ENCODE results near the gene CAP2.

Gene CAP2, protein sequence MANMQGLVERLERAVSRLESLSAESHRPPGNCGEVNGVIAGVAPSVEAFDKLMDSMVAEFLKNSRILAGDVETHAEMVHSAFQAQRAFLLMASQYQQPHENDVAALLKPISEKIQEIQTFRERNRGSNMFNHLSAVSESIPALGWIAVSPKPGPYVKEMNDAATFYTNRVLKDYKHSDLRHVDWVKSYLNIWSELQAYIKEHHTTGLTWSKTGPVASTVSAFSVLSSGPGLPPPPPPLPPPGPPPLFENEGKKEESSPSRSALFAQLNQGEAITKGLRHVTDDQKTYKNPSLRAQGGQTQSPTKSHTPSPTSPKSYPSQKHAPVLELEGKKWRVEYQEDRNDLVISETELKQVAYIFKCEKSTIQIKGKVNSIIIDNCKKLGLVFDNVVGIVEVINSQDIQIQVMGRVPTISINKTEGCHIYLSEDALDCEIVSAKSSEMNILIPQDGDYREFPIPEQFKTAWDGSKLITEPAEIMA

DNA sequence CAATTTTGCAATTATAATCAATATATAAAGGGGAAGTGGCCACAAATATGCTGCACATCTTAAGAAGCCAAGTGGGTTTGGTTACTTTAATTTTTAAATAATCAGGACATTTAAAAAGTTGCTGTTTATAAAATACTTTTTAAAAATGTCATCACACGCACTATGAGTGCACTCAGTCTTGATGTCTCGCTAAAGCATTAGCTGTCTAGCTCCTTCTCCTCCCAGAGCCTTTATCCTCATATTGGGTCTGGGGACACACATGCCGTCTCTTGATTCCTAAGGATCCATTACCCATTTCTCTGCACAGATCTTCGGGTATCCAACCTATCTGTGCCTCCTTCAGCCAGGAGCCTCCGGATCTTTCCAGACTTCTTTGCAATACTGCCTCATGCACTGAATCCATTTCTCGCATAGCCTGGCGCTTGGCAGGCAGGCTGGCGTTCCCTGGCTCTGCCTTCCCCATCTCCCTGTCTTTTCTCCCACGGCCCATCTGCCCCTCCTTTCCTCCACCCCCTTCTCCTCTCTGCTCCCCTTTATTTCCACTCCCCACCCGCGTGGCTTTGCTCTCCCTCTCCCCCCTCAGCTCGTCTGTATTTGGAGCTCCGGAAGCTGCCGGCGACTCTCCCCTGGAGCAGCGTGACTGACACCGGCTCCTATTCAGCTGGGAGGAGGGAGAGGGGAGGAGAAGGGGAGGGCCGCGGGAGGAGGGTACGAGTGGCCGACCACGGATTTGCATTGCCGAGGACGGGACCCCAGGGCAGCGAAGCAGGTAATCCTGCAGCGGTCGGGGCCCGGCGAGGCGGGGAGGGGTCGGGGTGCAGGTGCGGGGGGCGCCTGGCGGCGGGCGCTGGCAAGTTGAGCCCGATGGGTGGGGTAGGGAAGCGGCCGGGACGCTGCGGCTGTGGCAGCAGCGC, at the start of gene CAP2:
TSS of gene CAP2 (plus strand) at position 618 of the 914 bp plus-strand sequence. CDS start 27,961 bp downstream, outside the sequence.
- DNase-seq, result no peak

GRCh38 chr6:17347012-17347411, 46.4 kb upstream of the CAP2 start:
- no peak for DNase-seq

DNA sequence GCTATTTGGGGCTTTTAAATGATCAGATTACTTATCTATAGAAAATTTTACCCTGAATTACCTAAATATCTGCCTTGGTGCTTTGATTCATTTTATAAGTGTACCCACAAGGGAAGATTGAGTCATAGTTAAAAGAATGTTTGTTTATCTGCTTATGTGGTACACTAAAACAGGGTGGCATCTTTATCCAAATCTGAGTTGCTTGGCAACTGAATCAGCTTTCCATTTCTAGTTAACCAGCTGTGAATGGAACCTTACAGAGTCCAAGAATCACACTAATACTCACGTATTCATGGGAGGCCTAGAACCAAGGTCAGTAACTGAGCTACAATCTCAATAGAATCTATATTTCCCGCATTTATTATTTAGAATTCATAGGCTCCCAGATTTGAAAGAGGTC, 44.0 kb upstream of the CAP2 start:
- DNase-seq, result no peak

GRCh38 chr6:17352302-17352701, 41.1 kb upstream of the CAP2 start:
- no peak for DNase-seq

GRCh38 chr6:17353440-17354175, 39.8 kb upstream of the CAP2 start:
- no peak for DNase-seq

DNA sequence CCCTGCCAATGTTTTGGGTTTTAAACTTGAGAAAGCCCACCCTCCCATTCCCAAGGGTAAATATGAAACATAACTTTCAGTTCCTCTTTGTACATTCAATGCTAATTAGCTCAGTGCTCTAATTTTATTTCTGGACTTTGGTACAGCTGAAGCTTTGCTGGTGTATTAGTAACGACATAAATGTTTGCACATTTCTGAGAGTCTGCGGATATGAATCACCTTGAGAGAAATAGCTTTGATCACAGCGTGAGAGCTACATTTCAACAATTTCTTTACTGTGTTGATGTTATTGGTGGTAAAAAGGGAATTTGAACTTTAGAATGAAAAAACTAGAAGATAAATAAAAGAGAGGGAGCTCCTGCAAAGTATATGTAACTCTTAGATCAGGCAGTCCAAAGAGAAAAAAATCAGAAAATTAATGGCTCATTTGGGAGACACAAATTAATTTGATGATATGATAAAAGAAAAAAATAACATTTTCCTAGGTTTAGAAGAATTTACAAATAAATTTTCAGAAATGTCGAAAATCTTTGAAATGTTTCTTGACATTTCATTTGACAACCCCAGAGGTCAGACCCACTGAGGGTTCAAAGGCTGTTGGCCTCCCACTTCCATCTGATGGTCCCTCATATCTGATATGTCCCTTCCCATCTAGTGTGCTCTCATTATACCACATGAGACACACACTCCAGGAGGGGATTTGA, 38.5 kb upstream of the CAP2 start:
- DNase-seq, result no peak

DNA sequence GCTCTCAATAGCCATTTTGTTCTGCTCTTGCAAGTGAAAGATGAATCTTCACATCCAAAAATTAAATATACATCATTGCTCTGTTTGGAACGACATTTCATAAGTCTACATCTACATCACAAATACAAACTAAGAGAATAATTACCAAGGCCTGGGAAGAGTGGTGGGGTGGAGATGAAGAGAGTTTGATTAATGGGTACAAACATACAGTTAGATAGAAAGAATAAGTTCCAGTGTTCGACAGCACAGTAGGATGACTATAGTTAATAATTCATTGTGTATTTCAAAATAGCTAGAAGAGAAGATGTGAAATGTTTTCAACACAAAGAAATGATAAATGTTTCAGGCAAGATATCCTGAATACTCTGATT, 38.0 kb upstream of the CAP2 start:
- no peak for DNase-seq

GRCh38 chr6:17358515-17358914, 34.9 kb upstream of the CAP2 start:
- DNase-seq, result no peak

- no peak for DNase-seq
These were observed 32.8 kb upstream of the CAP2 start for GRCh38 chr6:17360564-17360963.

DNA sequence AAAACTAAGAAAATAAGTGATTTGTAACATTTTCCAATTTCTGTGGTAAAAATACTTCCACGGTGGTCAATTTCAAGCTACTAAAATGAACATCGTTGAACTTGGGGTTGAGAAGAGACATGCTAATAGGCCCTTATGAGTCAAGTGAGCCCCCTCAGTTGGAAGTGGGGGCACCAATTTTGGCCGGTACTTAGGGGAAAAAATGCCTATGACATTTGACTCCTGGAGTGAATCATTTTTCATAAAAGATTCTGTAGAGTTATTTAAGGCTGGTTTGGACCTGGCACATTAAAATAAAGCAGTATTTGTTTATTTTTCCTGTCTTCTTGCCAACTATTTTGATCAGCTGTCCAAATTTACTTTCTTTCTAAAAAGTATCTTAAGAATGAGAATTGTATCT, 32.4 kb upstream of the CAP2 start:
- no peak for DNase-seq

- no peak for DNase-seq
These were observed 27.4 kb upstream of the CAP2 start for GRCh38 chr6:17365961-17366360.

DNA sequence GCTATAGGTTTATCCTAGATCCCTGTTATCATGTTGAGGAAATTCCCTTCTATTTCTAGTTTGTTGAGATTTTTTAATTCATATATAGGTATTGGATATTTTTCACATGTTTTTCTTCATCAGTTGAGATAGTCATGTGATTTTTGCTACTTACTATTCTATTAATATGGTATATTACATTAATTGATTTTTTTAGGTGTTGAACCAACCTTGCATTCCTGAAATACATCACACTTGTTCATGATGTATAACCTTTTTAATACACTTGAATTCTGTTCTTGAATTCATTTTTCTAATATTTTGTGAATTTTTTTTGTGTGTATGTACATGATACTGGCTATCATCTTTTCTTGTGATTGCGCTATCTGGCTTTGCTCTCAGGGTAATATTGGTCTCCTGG, 25.5 kb upstream of the CAP2 start:
- no peak for DNase-seq

DNA sequence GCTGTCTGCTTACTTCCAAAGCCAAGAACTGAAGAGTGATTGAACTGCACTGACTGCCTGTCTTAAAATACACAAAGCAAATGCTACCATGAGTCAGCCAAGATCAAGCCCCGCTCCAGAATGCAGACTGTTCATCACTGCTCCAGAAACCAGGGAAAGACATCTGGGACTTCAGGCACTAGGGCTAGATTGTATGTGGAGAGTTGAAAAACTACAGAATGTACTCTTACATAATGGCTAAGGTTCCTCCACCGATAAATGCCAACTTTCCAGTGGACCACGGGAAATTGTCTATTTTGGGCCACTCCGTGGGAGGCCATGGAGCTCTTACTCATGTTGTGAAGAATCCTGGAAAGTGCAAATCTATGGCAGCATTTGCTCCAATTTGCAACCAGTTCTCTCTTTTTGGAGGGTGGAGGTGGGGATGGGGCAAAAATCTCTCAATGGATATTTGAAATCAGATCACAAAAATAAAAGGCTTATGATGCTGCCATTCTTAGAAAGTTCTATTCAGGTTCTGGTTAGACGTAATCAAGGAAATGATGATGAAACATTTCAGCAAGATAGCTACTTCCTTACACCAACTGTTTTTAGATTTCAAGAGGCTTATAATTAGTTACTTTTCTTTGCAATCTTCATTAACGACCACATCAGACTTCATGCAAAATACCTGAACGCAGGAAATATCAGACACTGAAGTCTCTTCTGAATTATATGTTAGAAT, 11.8 kb upstream of the CAP2 start:
- DNase-seq, result no peak

GRCh38 chr6:17385660-17386059, 7.7 kb upstream of the CAP2 start:
- no peak for DNase-seq

- DNase-seq, result no peak
These were observed 5.0 kb upstream of the CAP2 start for GRCh38 chr6:17388365-17388764.

DNA sequence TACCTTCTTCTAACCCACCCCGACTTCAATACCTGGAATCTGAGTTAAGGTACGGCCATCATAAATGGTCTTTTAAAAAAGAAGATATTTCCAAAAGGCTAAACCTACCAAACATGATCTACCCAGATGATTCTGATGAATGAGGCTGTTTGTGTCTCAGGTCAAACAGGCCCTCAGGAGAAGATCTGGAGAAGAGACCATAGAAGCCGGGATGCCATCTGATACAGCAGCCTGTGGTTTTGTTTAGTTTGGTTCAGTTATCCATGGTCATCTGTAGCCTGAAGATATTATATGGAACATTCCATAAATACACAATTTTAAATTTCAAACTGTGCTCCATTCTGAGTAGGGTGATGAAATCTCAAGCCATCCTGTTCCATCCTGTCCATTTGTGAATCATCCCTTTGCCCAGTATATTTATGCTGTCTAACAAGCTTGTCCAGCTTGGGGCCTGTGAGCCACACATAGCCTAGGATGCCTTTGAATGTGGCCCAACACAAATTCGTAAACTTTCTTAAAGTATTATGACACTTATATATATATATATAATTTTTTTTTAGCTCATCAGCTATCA, 4.0 kb upstream of the CAP2 start:
- no peak for DNase-seq

GRCh38 chr6:17390276-17390675, 3.1 kb upstream of the CAP2 start:
- DNase-seq, result no peak

DNA sequence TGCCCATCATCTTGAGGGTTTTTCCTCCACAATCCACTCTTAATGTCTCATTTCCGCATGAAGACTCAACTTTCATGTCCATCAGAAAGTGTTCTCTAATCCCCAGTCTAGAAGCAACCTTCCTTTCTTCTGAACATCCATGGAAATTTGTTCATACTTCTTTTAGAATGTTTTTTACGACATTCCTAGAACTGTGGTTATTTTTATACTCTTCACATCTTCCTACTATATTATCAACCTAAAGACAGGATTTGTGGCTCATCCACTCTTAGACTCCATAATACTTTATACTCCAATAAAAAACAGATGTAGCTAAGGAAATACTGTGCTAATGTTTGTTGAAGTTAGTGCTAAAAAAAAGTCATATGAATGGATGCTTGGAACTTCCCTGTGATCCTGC, 1.4 kb upstream of the CAP2 start:
- DNase-seq, result no peak

GRCh38 chr6:17393892-17394631, 667 bp downstream of the CAP2 start:
- DNase-seq, result no peak

DNA sequence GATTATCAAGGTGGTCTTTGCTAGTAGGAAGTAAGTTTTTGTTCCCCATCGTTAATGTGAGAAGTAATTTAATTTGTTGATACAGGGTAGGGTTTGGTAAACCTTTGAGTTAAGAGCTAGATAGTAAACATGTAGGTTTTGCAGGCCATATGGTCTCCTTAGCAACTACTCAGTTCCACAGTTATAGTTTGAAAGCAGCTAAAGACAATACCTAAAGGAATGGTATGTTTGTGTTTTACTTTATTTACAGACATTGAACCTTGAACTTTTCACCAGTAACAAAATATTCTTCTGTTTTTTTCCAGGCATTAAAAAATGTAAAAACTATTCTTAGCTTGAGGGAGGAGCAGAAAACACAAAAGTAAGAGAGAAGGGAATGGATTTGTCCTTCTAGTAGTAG, 1.7 kb downstream of the CAP2 start:
- DNase-seq, result no peak

- no peak for DNase-seq
These were observed 2.9 kb downstream of the CAP2 start for GRCh38 chr6:17396256-17396655.

All from activated CD4-positive, alpha-beta T cell treated with anti-CD3 and anti-CD28 coated beads for 4 hours (primary cell).